Heart left ventricle (tissue), 16 donors: ENCODE results near the gene GJA4. TPM values are rescaled to one million over a fixed set of nuclear protein-coding genes. Genes with fewer than 3 reads are reported as not detected.
A peak's percentile ranks its signal among the peaks of the same experiment; 100 is the strongest.
"Not testable (repeated sequence)": the region's sequence is repeated elsewhere in the genome, so short reads cannot be mapped to it uniquely, and the experiment has no call there.

Experiments
- ATAC-seq, 4 donors: fragments of 200-7000 bp; cut with Tn5 transposase; one replicate each; pipeline ENCODE4 v1.9.1; 2020 to 2022; ENCODE audit warnings: moderate library complexity in 4 of 4, mild to moderate bottlenecking in 3 of 4, moderate number of reproducible peaks in 1 of 4
- DNase-seq, 5 donors: peaks; one replicate each; pipeline ENCODE4 v3.0.0-alpha.2; 2020
- H3K27ac ChIP-seq, 12 donors: fragments of 200-600 bp; sonication (generic) in 4 of 12; one replicate each; pipeline versions ENCODE4 v1.5.0 to v1.8.0; 2016 to 2022; ENCODE audit warnings: mild to moderate bottlenecking in 2 of 12
- H3K27me3 ChIP-seq, 9 donors: fragments of 200-600 bp; sonication (generic) in 2 of 9; one replicate each; pipeline versions ENCODE4 v1.5.1 to v1.8.0; 2016 to 2022; ENCODE audit warnings: mild to moderate bottlenecking in 3 of 9
- H3K36me3 ChIP-seq, 9 donors: fragments of 200-600 bp; sonication (generic) in 2 of 9; one replicate each; pipeline versions ENCODE4 v1.5.0 to v1.8.0; 2018 to 2022; ENCODE audit warnings: mild to moderate bottlenecking in 2 of 9
- H3K4me1 ChIP-seq, 12 donors: fragments of 200-600 bp; sonication (generic) in 4 of 12; one replicate each; pipeline versions ENCODE4 v1.5.0 to v1.8.0; 2016 to 2022; ENCODE audit warnings: mild to moderate bottlenecking in 3 of 12
- H3K4me3 ChIP-seq, 12 donors: fragments of 200-600 bp; sonication (generic) in 4 of 12; one replicate each; pipeline versions ENCODE4 v1.5.0 to v1.8.0; 2017 to 2022; ENCODE audit warnings: mild to moderate bottlenecking in 9 of 12, moderate library complexity in 4 of 12
- H3K9me3 ChIP-seq, 12 donors: fragments of 200-600 bp; sonication (generic) in 4 of 12; one replicate each; pipeline versions ENCODE4 v1.5.0 to v1.8.0; 2016 to 2022; ENCODE audit warnings: mild to moderate bottlenecking in 1 of 12
- CTCF ChIP-seq, 12 donors: fragments of 200-600 bp; sonication (generic) in 4 of 12; IDR thresholded peaks; one replicate each; pipeline versions ENCODE4 v1.5.0 to v1.8.0; 2018 to 2022; ENCODE audit warnings: antibody characterized with exemption in 12 of 12, mild to moderate bottlenecking in 5 of 12
- POLR2A ChIP-seq, 2 donors: fragments of 450-650 bp; IDR thresholded peaks; one replicate each; pipeline ENCODE4 v1.6.1; 2017; ENCODE audit warnings: antibody characterized with exemption in 2 of 2, mild to moderate bottlenecking in 2 of 2, moderate library complexity in 2 of 2
- WGBS, 4 donors: extraction: QIAGEN DNeasy Blood & Tissue Kit in 2 of 4; methylation state at CpG; one replicate each; pipeline versions ENCODE4 v1.1.5 to v1.1.7; 2013 to 2018; 5-methylcytosine and 5-hydroxymethylcytosine counted together
- intact Hi-C, 10 donors: fragments of 100-400 bp; cut with DNase I; formaldehyde crosslinking; loops; one replicate each; pipeline versions ENCODE4 v1.11.1 to v1.14.2; 2022
- polyA plus RNA-seq, 2 donors: library from polyadenylated mRNA; stranded (reverse); fragments of 200-250 nt; gene quantifications; one replicate each; pipeline ENCODE4 v1.2.3, GENCODE V29; 2013
- total RNA-seq, 9 donors: library from RNA; depleted of rRNA in 2 of 9; stranded (reverse); fragments of >200 nt in 2 of 9; fragmentation: NEBNext Ultra II Directional in 3 of 9; extraction: Animal tissue kit (Norgen Biotek cat#: 25700) in 3 of 9; gene quantifications; one replicate each; pipeline versions ENCODE4 v1.1.0 to v1.2.4, GENCODE V29; 2016 to 2023
- donor health status: ischemic (EF 13 %, LVEDD 7.1; RV severe dilation, severe dysfunction).
- donor health status: healthy with polysubstance abuse.
- donor health status: DM: no; HTN: yes; CAD: no.
- donor health status: DM: no; HTN: no; CAD: no.
- donor health status: ischemic (EF 25% LVEDD 6.9; RV normal size, moderate dysfunction).
- donor health status: ischemic (EF 25% LVEDD 5.7; RV mildly dilated, moderate dysfunction).
- donor health status: healthy.
- donor health status: DM: yes; HTN: yes; CAD: no.
- donor health status: ischemic (EF 35%, LVEDD 5.7; RV mildly dilated, moderate dysfunction).
- donor health status: nonischemic (EF 11% LVEDD 7.7; RV severe dilation, severe dysfunction).
- donor health status: DM: yes; HTN: yes; CAD: no.
- donor health status: PGD.
- donor health status: ischemic (EF 29% LVEDD 5.4; RV normal size, mild dysfunction).
- donor health status: nonischemic (EF 23%, LVEDD 6.1; RV moderate dilation, normal function).

GJA4 gene
- total and polyA plus RNA-seq, 11 donors = 14.2 to 78.0 (median 23.0) TPM

GRCh38 chr1:34806396-34806795, 13.6 kb downstream of the GJA4 start:
- Histone ChIP-seq H3K4me1 (peaks cover 0 to 10% (median 0%) of the 10 kb centered on the region in 12 donors), H3K27me3 (no peaks in the 10 kb centered on the region), H3K9me3 (peaks cover 0 to 14% (median 0%) of the 10 kb centered on the region in 12 donors), H3K27ac (no peak overlapping the region), H3K36me3 (peaks cover 0 to 9% (median 0%) of the 10 kb centered on the region in 9 donors), H3K4me3 (no peak overlapping the region)
- TF ChIP-seq POLR2A (IDR thresholded peaks at IDR 0.05) (no peak), CTCF (IDR thresholded peaks at IDR 0.05) (no peak)
- 47 to 75% (median 52%) methylated on average over 3 of the region's 3 CpGs for WGBS, 4 donors
- intact Hi-C loops = no loop called here
- ATAC-seq = no peak
- no peak for DNase-seq

DNA sequence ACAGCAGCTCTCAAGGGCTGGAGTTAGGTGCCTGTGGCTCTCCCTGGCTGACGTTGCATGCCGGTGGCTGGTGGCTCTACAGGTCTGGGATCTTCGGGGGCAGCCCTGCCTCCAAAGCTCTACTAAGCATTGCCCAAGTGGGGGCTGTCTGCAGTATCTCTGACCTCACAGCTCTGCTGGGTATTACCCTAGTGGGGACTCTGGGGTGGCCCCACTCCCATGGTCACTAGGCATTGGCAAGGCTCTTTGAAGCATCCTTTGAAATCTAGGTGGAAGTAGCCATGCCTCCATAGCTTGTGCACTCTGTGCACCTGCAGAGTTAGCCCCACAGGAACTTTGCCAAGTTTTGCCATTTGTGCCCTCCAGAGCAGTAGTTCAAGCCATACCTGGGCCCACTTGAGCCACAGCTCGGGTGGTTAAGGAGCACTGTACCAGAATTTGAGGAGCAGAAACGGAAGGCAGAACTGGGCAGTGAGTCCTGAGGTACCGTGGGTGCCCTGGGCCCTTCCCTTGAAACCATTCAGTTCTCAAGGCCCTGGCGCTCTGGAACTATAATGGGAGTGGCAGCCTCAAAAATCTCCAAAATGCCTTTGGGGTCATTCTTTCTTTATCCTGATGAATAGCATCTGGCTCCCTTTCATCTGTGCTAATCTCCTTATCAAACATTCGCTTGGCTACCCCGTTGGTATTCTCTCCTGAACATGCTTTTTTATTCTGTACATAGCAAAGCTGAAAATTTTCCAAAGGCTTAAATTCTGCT, 15.4 kb downstream of the GJA4 start:
- ATAC-seq (peak in 1 of 4 donors; percentile 34), DNase-seq (no peak)
- H3K4me1 ChIP-seq = peaks cover 0 to 10% (median 0%) of the 10 kb centered on the region in 12 donors
- peaks cover 0 to 9% (median 0%) of the 10 kb centered on the region in 9 donors for H3K36me3 ChIP-seq
- TF ChIP-seq POLR2A (IDR thresholded peaks at IDR 0.05) = no peak
- no peak for TF ChIP-seq CTCF (IDR thresholded peaks at IDR 0.05)
- H3K4me3 ChIP-seq = no peak overlapping the region
- no peaks in the 10 kb centered on the region for H3K27me3 ChIP-seq
- intact Hi-C loops = no loop called here
- no peak overlapping the region for H3K27ac ChIP-seq
- 82 to 91% (median 86%) methylated on average over 7 to 9 of the region's 9 CpGs for WGBS, 4 donors
- peaks cover 0 to 12% (median 0%) of the 10 kb centered on the region in 12 donors for H3K9me3 ChIP-seq

- H3K27ac ChIP-seq, H3K36me3 ChIP-seq, H3K4me3 ChIP-seq, DNase-seq, intact Hi-C loops, H3K27me3 ChIP-seq, H3K9me3 ChIP-seq, H3K4me1 ChIP-seq, ATAC-seq: not testable (repeated sequence)
- WGBS, 4 donors = 93 to 100% (median 94%) methylated on average over 3 of the region's 3 CpGs
Observed at GRCh38 chr1:34810781-34811180, 18.0 kb downstream of the GJA4 start.

DNA sequence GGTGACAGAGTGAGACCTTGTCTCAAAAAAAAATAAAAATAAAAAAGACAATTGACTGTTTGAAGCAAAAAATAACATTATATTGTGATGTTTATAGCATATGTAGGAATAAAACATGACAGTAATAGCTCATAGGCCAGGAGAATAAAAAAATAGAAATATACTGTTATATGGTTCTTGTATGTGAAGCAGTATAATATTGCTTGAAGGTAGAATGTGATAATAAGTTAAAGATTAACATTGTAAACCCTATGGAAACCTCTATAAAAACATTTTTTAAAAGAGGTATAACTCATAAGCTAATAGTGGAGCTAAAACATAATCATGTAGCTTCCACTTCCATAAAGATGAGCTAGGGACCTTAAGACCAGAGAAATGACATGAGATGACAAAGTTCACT, 23.5 kb downstream of the GJA4 start:
- Histone ChIP-seq H3K9me3 (peaks cover 0 to 14% (median 0%) of the 10 kb centered on the region in 12 donors), H3K27me3 (no peaks in the 10 kb centered on the region), H3K4me3 (no peak overlapping the region), H3K4me1 (peaks cover 0 to 4% (median 0%) of the 10 kb centered on the region in 12 donors), H3K36me3 (no peaks in the 10 kb centered on the region), H3K27ac (no peak overlapping the region)
- intact Hi-C loops = no loop called here
- ATAC-seq (no peak), DNase-seq (no peak)
- TF ChIP-seq CTCF (IDR thresholded peaks at IDR 0.05) = no peak
- no peak for TF ChIP-seq POLR2A (IDR thresholded peaks at IDR 0.05)
